ENCODE results near the gene LRRC4.
A peak's percentile ranks its signal among the peaks of the same experiment; 100 is the strongest.

Gene LRRC4

GRCh38 chr7:128031901-128032604 is 816 bp upstream of the LRRC4 start:
- peak; percentile 20 to 38 for DNase-seq (ENCODE audit: low read depth in 2 of 2)

GRCh38 chr7:128030263-128030653 is 979 bp downstream of the LRRC4 start:
- no peak for DNase-seq (ENCODE audit: low read depth in 2 of 2)

GRCh38 chr7:128029405-128029995 is 1.7 kb downstream of the LRRC4 start:
- no peak for DNase-seq (ENCODE audit: low read depth in 2 of 2)

GRCh38 chr7:128027485-128027980 is 3.7 kb downstream of the LRRC4 start:
- no peak for DNase-seq (ENCODE audit: low read depth in 2 of 2)

GRCh38 chr7:128026551-128026950 is 4.7 kb downstream of the LRRC4 start:
- no peak for DNase-seq (ENCODE audit: low read depth in 2 of 2)

- no peak for DNase-seq (ENCODE audit: low read depth in 2 of 2)
Measured at GRCh38 chr7:128025819-128026218, 5.4 kb downstream of the LRRC4 start.

GRCh38 chr7:128025380-128025779 is 5.9 kb downstream of the LRRC4 start:
- no peak for DNase-seq (ENCODE audit: low read depth in 2 of 2)

GRCh38 chr7:128024151-128024550 is 7.1 kb downstream of the LRRC4 start:
- no peak for DNase-seq (ENCODE audit: low read depth in 2 of 2)

GRCh38 chr7:128022631-128023532 is 8.4 kb downstream of the LRRC4 start:
- no peak for DNase-seq (ENCODE audit: low read depth in 2 of 2)

- DNase-seq (ENCODE audit: low read depth in 2 of 2): no peak
Measured at GRCh38 chr7:128021366-128021765, 9.9 kb downstream of the LRRC4 start.

GRCh38 chr7:128020159-128020558 is 11.1 kb downstream of the LRRC4 start:
- DNase-seq (ENCODE audit: low read depth in 2 of 2): no peak

- DNase-seq (ENCODE audit: low read depth in 2 of 2): no peak
Measured at GRCh38 chr7:128019288-128019687, 11.9 kb downstream of the LRRC4 start.

GRCh38 chr7:128017862-128018845 is 13.1 kb downstream of the LRRC4 start:
- DNase-seq (ENCODE audit: low read depth in 2 of 2): no peak

GRCh38 chr7:128017460-128017859 is 13.8 kb downstream of the LRRC4 start:
- DNase-seq (ENCODE audit: low read depth in 2 of 2): no peak

- no peak for DNase-seq (ENCODE audit: low read depth in 2 of 2)
Measured at GRCh38 chr7:128014811-128015210, 16.4 kb downstream of the LRRC4 start.

GRCh38 chr7:128011131-128011661 is 20.0 kb downstream of the LRRC4 start:
- DNase-seq (ENCODE audit: low read depth in 2 of 2): no peak

GRCh38 chr7:128010391-128011127 is 20.7 kb downstream of the LRRC4 start:
- no peak for DNase-seq (ENCODE audit: low read depth in 2 of 2)

- no peak for DNase-seq (ENCODE audit: low read depth in 2 of 2)
Measured at GRCh38 chr7:128008744-128009143, 22.5 kb downstream of the LRRC4 start.

- DNase-seq (ENCODE audit: low read depth in 2 of 2): no peak
Measured at GRCh38 chr7:128008141-128008540, 23.1 kb downstream of the LRRC4 start.

GRCh38 chr7:128007303-128007680 is 23.9 kb downstream of the LRRC4 start:
- DNase-seq (ENCODE audit: low read depth in 2 of 2): no peak

Measured in activated CD8-positive, alpha-beta memory T cell treated with anti-CD3 and anti-CD28 coated beads for 4 hours (primary cell).